ENCODE data around the gene UTP25. TPM values are rescaled to one million over a fixed set of nuclear protein-coding genes. Genes with fewer than 3 reads are reported as not detected.

UTP25 gene
- total RNA-seq, 1 experiment from 2014 or later = 4.8 TPM

DNA sequence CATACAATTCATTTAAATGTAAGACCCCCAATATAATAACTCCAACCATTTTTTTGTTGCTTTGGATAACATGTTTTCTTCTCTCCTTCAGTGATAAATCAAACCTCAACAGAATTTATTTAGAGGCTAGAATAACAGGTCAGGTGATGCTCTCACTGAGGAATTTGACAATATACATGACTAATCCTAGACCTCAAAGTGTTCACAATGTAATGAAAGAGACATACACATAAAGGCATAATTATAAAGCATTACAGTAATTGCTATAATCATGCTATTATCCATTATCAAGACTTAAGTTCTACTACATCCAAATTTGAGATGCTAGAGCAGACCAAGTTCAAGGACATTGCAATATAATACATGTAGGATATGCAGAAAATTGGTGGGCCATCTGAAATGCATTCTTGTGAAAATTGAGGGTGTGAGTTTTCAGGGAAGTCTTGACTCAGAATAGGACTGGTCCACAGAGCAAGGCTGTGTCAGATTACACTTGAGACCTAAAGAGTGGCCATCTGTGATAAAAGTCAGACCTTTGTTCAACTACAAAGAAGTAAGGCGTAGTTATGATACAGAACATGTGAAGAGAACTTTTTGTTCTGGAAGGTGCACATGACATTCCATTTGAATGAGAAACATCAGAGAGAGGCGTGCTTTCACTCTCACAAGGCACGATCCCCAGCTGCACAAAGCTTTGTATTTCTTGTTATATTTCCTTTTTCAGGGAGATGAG lies 45.5 kb downstream of the UTP25 start:
- TF ChIP-seq SP1 (CRISPR knock-in tag; conservative IDR thresholded peaks at IDR 0.05) (no peak), TP53 (CRISPR knock-in tag; IDR thresholded peaks at IDR 0.05) (no peak), SOX15 (CRISPR knock-in tag; IDR thresholded peaks at IDR 0.05) (no peak), FOXJ3 (CRISPR knock-in tag; IDR thresholded peaks at IDR 0.05; ENCODE audit: borderline replicate concordance) (no peak), PRRX2 (CRISPR knock-in tag; IDR thresholded peaks at IDR 0.05) (no peak), OVOL2 (CRISPR knock-in tag; IDR thresholded peaks at IDR 0.05; ENCODE audit: borderline replicate concordance) (no peak), ZBTB21 (CRISPR knock-in tag; IDR thresholded peaks at IDR 0.05; ENCODE audit: borderline replicate concordance) (no peak), CREM (CRISPR knock-in tag; IDR thresholded peaks at IDR 0.05) (no peak), ZNF219 (CRISPR knock-in tag; IDR thresholded peaks at IDR 0.05; ENCODE audit: borderline replicate concordance) (no peak), TEAD1 (CRISPR knock-in tag; IDR thresholded peaks at IDR 0.05) (no peak), RELA (CRISPR knock-in tag; IDR thresholded peaks at IDR 0.05; ENCODE audit: borderline replicate concordance) (no peak)
- TF ChIP-seq, protein P1, sequence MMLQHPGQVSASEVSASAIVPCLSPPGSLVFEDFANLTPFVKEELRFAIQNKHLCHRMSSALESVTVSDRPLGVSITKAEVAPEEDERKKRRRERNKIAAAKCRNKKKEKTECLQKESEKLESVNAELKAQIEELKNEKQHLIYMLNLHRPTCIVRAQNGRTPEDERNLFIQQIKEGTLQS (CRISPR knock-in tag; conservative IDR thresholded peaks at IDR 0.05) = no peak
- TF ChIP-seq, protein P2, sequence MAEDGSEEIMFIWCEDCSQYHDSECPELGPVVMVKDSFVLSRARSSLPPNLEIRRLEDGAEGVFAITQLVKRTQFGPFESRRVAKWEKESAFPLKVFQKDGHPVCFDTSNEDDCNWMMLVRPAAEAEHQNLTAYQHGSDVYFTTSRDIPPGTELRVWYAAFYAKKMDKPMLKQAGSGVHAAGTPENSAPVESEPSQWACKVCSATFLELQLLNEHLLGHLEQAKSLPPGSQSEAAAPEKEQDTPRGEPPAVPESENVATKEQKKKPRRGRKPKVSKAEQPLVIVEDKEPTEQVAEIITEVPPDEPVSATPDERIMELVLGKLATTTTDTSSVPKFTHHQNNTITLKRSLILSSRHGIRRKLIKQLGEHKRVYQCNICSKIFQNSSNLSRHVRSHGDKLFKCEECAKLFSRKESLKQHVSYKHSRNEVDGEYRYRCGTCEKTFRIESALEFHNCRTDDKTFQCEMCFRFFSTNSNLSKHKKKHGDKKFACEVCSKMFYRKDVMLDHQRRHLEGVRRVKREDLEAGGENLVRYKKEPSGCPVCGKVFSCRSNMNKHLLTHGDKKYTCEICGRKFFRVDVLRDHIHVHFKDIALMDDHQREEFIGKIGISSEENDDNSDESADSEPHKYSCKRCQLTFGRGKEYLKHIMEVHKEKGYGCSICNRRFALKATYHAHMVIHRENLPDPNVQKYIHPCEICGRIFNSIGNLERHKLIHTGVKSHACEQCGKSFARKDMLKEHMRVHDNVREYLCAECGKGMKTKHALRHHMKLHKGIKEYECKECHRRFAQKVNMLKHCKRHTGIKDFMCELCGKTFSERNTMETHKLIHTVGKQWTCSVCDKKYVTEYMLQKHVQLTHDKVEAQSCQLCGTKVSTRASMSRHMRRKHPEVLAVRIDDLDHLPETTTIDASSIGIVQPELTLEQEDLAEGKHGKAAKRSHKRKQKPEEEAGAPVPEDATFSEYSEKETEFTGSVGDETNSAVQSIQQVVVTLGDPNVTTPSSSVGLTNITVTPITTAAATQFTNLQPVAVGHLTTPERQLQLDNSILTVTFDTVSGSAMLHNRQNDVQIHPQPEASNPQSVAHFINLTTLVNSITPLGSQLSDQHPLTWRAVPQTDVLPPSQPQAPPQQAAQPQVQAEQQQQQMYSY (CRISPR knock-in tag; IDR thresholded peaks at IDR 0.05) = no peak
- TF ChIP-seq, protein P3, sequence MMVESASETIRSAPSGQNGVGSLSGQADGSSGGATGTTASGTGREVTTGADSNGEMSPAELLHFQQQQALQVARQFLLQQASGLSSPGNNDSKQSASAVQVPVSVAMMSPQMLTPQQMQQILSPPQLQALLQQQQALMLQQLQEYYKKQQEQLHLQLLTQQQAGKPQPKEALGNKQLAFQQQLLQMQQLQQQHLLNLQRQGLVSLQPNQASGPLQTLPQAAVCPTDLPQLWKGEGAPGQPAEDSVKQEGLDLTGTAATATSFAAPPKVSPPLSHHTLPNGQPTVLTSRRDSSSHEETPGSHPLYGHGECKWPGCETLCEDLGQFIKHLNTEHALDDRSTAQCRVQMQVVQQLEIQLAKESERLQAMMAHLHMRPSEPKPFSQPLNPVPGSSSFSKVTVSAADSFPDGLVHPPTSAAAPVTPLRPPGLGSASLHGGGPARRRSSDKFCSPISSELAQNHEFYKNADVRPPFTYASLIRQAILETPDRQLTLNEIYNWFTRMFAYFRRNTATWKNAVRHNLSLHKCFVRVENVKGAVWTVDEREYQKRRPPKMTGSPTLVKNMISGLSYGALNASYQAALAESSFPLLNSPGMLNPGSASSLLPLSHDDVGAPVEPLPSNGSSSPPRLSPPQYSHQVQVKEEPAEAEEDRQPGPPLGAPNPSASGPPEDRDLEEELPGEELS (CRISPR knock-in tag; IDR thresholded peaks at IDR 0.05) = no peak
- TF ChIP-seq, protein P4, sequence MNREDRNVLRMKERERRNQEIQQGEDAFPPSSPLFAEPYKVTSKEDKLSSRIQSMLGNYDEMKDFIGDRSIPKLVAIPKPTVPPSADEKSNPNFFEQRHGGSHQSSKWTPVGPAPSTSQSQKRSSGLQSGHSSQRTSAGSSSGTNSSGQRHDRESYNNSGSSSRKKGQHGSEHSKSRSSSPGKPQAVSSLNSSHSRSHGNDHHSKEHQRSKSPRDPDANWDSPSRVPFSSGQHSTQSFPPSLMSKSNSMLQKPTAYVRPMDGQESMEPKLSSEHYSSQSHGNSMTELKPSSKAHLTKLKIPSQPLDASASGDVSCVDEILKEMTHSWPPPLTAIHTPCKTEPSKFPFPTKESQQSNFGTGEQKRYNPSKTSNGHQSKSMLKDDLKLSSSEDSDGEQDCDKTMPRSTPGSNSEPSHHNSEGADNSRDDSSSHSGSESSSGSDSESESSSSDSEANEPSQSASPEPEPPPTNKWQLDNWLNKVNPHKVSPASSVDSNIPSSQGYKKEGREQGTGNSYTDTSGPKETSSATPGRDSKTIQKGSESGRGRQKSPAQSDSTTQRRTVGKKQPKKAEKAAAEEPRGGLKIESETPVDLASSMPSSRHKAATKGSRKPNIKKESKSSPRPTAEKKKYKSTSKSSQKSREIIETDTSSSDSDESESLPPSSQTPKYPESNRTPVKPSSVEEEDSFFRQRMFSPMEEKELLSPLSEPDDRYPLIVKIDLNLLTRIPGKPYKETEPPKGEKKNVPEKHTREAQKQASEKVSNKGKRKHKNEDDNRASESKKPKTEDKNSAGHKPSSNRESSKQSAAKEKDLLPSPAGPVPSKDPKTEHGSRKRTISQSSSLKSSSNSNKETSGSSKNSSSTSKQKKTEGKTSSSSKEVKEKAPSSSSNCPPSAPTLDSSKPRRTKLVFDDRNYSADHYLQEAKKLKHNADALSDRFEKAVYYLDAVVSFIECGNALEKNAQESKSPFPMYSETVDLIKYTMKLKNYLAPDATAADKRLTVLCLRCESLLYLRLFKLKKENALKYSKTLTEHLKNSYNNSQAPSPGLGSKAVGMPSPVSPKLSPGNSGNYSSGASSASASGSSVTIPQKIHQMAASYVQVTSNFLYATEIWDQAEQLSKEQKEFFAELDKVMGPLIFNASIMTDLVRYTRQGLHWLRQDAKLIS (CRISPR knock-in tag; IDR thresholded peaks at IDR 0.05; ENCODE audit: borderline replicate concordance) = no peak
- TF ChIP-seq, protein P5, sequence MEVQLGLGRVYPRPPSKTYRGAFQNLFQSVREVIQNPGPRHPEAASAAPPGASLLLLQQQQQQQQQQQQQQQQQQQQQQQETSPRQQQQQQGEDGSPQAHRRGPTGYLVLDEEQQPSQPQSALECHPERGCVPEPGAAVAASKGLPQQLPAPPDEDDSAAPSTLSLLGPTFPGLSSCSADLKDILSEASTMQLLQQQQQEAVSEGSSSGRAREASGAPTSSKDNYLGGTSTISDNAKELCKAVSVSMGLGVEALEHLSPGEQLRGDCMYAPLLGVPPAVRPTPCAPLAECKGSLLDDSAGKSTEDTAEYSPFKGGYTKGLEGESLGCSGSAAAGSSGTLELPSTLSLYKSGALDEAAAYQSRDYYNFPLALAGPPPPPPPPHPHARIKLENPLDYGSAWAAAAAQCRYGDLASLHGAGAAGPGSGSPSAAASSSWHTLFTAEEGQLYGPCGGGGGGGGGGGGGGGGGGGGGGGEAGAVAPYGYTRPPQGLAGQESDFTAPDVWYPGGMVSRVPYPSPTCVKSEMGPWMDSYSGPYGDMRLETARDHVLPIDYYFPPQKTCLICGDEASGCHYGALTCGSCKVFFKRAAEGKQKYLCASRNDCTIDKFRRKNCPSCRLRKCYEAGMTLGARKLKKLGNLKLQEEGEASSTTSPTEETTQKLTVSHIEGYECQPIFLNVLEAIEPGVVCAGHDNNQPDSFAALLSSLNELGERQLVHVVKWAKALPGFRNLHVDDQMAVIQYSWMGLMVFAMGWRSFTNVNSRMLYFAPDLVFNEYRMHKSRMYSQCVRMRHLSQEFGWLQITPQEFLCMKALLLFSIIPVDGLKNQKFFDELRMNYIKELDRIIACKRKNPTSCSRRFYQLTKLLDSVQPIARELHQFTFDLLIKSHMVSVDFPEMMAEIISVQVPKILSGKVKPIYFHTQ (CRISPR knock-in tag; IDR thresholded peaks at IDR 0.05) = no peak
- no peaks in the 10 kb centered on the region for H3K36me3 Mint-ChIP-seq
- H3K27me3 Mint-ChIP-seq (ENCODE audit: low read depth) = no peaks in the 10 kb centered on the region; the same call in 1 of the 2 replicates
- ATAC-seq (no peak), DNase-seq (ENCODE audit: low spot score) (no peak)
- POLR2A ChIA-PET = no interaction called here
- CTCF ChIA-PET = interaction anchor here (1.2 kb wide), 1 partner anchor 27 kb away, joined by 6 read pairs; no protein-coding TSS in a partner anchor
- peaks cover 4% of the 10 kb centered on the region for H3K9me3 Mint-ChIP-seq
- H3K4me3 Mint-ChIP-seq = no peak overlapping the region
- no peak overlapping the region for H3K27ac Mint-ChIP-seq
- peaks cover 5% of the 10 kb centered on the region for H3K4me1 Mint-ChIP-seq
